NCI-H1092 (cell line): ENCODE data around the gene C1QTNF6.

Source experiments
- DNase-seq: peaks from one replicate; lab custom pipeline; 2025; lab: John Stamatoyannopoulos, UW

Gene C1QTNF6

DNA sequence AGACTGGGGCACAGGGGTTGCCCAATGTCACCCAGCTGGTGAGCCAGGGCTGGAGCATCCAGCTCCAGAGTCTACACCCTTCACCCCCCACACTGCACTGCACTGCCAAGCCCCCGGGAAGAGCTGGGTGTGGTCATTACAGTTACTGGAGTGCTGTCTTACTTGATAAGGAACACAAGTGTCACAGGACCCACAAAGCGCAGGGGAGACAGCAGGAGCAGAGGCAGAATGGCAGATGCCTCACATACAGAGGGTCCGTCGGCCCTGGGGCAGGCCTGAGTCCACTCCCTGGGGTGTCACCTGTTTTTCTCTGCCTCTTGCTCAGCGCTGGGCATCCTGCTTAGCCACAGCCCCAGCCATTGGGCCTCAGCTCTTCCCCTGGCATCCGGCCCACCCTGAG lies 46.1 kb downstream of the C1QTNF6 start:
- DNase-seq, result no peak

DNA sequence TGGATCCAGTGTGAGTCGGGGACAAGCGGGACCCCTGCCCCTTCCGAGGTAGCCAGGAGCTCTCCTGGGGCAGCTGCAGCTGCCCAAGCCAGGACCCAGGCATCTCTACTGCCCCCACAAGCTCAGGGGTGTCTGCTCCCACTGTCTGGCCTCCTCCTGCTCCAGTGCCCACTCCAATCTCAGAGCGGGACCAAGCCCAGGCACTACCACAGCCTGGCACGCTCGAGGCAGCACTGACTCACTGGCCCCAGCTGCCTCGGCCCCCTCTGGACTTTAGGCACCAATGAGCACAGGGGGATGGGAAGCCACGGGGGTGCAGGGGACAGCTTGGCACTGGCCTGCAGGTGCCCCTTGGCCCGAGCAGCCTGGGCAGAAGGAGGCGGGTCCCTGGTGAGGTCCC lies 46.6 kb downstream of the C1QTNF6 start:
- DNase-seq, result no peak

DNA sequence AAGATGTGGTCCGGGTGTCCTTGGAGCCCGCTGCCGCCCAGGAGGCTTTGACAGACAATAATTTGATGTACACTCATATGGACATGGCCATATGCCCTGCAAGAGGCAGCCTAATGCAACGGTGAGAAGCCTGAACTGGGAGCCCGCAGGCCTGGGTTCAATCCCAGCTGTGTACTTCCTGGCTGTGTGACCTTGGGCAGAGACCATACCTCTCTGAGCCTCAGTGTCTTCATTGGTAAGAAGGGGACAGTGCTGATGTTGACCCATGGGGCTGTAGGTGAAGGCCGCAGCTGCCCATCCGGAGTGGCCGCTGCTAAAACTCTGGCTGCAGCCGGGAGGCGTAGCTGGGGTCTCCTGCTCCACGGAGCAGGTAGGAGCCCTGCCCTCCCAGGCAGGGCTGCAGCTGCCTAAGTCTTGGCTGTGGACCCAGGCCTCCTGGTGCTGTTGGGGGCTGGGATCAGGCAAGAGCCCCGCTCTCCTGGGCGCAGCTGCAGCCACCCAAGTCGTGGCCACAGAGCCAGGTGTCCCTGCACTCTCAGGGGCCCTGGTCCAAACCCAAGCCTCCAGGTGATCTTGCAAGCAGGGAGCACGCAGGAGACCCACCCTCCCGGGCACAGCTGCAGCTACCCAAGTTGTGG lies 47.2 kb downstream of the C1QTNF6 start:
- DNase-seq, result no peak

DNA sequence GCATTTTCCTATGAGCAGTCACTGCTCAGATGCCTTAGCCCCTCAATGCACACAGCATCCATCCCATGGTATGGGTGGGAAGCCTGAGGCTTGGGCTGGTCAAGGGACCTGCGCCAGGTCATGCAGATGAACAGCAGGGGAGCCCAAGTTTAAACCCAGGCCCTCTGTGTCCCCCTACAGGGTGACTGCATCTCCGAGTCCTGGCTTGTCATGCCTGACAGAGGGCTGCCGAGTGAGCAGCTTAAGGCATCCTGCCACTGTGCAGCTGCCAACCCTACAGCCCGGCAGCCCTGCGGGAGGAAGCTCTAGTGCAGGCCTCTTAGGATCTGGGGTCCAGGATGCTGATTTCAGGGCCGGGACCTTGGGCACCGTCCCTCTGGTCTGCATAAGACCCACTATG lies 48.3 kb downstream of the C1QTNF6 start:
- no peak for DNase-seq

DNA sequence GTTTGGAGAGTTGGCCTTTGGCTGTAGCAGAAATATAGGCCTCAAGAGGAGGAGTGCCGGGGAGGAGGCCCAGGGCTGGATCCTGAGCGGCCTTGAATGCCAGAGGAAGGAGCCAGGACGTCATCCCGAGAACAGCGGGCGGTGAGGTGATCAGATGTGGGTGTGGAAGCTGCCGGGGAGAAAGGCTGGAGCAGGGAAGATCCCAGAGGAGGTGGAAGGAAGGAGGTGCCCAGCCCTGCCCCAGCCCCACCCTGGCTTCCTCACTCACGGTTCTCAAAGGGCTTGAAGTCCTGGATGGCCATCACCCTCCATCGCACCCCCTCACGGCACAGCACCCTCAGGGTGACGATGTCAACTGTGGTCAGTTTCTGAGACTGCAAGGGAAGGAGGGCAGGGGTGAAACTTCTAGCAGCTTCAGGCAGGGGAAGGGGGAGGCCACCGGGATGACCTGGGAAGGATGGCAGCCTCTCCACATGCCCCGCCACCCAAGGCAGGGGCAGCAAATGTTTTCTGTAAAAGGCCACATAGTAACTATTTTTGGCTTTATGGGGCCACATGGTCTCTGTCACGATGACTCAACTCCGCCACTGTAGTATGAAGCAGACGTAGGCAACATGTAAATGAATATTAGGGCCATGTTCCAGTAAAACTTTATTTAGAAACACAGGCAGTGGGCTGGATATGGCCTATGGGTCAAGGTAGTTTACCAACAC lies 49.0 kb downstream of the C1QTNF6 start:
- no peak for DNase-seq

DNA sequence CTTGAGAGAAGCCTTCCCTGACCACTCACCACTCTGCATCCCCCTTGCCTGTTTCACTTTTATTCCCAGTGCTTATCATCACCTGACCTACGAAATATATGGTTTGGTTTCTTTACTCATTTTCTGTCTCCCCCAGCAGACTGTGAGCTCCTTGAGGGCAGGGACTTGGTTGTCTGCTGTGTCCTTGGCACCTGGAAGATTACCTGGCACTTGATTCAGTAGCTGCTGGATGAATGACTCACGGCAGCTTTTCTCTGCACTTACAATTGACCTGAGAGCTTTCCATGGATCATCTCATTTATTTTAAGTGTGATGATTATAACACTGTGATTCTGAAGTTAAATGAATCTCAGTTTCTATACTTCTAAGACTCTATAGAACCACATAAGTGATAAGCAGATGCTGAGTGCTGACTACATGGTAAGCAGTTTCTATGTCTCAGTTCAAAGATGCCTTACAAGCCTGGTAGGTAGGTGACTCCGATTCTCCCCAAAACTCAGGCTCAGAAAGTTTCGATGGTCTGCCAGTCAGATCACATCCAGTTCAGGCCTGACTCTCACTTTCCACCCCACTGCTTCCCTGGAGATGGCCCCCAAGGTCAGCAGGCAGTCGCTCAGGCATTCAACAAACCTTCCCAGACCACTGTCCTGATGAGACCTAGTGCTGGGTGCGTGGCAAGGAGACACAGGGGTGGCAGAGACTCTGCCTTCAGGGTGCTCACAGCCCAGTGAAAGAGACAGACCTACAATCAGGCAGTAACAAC lies 50.0 kb downstream of the C1QTNF6 start:
- DNase-seq, result no peak

DNA sequence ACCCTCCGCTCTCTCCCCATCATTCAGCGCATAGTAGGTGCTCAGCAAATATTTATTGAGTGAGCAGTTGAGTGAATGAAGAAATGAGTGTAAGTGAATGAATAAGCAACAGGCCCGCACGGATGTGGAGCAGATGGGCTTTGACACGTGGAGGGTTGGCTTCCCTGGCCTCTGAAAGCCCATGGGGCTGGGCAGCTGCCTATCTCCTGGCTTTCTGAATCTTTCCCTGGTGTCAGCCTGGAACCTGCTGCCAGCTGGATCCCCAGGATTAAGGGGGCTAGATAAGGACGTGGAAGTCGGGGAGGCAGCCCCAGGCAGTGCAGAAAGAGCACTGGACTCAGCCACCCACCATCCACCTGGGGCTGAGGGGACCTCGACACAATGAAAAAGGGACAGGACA lies 50.9 kb downstream of the C1QTNF6 start:
- DNase-seq, result no peak

DNA sequence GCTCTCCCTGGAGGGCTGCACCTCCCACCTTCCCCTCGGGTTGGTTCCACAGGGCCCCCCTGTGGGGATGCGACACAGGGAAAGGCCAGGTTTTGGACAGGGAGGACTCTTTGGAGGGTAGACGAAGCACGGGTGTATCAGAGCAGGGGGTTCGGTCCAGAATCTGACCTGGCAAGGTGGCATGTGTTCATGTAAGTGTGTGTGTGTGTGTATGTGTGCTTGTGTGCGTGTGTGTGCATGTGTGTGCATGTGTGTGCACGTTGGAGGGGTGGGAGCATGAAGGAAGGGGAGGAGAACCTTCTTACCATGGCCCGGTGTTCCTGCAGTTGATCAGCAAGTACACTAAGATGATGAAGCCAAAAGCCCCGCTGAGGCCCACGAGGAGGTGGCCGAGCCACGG lies 53.0 kb downstream of the C1QTNF6 start:
- no peak for DNase-seq

DNA sequence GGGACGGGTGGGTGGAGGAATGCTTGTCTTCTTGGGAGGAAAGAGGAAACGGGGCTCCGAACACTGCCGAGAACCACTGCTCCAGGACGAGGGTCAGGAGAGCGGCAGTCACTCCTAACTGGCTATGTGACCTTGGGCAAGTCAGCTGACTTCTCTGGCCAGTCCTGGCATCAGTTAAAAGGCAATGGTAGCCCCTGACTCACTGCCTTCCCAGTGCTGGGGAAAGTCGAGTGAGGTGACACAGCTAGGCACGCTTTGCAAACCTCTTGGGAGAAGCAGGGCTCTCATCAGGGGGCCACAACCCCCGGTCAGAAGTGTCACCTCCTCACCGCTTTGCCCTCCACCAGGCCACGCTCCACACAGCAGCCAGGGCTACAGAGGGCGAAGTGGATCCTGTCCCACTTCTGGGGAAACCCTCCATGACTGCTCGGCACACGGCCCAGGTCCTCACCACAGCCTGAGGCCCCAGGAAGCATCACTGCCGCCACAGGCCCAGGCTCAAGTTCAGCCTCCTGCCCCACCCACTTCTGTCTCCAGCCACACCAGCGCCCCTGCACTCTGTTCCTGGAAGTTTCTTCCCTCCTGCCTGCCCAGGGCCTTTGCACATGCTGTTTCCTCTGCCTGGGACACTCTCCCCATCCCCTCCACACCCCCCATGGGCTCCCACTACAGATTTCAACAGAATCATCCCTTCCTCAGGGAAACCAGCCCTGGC lies 54.6 kb downstream of the C1QTNF6 start:
- DNase-seq, result no peak

DNA sequence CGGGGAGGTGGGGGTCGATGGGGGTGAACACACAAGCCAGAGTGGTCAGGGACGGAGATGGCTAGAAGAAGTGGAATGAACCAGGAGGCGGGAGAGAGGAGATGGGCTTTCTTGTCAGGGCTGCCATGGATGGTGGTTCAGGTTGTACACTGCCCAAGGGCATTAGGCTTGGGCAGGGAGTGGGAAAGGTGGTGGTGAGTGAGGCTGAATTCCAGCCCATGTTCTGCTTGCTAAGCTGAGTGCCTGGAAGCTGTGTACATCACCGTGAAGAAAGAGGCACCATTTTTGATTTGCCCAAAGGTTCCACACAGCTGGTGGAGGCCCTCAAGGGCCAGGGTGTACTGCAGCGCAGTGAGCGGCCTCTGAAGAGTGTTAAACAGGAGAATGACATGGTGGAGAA lies 55.3 kb downstream of the C1QTNF6 start:
- DNase-seq, result no peak
